HepG2 (cell line): ENCODE measurements around the gene DOC2A. TPM values are rescaled to one million over a fixed set of nuclear protein-coding genes. Genes with fewer than 3 reads are reported as not detected.

Experiments used
- ASH2L ChIP-seq: fragments of 300-600, 200-600 bp; sonication (generic); IDR thresholded peaks from 2 replicates; pipeline ENCODE4 v1.7.0; 2017; ENCODE audit warnings: low read depth, mild to moderate bottlenecking, moderate library complexity, mixed read lengths, low read length; ENCODE audit not compliant: insufficient read length
- GATAD2A ChIP-seq: IDR thresholded peaks from 2 replicates; pipeline ENCODE4 v1.6.1; 2016
- HNRNPL ChIP-seq: fragments of 200-400 bp; formaldehyde crosslinking; IDR thresholded peaks from 2 replicates; pipeline ENCODE4 v1.6.1; 2017; ENCODE audit warnings: mild to moderate bottlenecking, low read depth, low read length
- NFIB ChIP-seq: sonication (generic); formaldehyde crosslinking; IDR thresholded peaks from 2 replicates; pipeline ENCODE4 v1.9.0; 2021; ENCODE audit warnings: missing genetic modification reagents, mild to moderate bottlenecking, borderline replicate concordance
- SMAD1 ChIP-seq: sonication (generic); formaldehyde crosslinking; IDR thresholded peaks from 2 replicates; pipeline ENCODE4 v1.4.0; 2020; ENCODE audit warnings: missing genetic modification reagents, low read depth, mild to moderate bottlenecking, borderline replicate concordance
- SNAI1 ChIP-seq: sonication (generic); formaldehyde crosslinking; IDR thresholded peaks from 2 replicates; pipeline ENCODE4 v1.5.0; 2020; ENCODE audit warnings: mild to moderate bottlenecking, missing genetic modification reagents, borderline replicate concordance
- TAF15 ChIP-seq: fragments of 200-400 bp; formaldehyde crosslinking; IDR thresholded peaks from one replicate; pipeline ENCODE4 v1.6.1; 2018; ENCODE audit warnings: mild to moderate bottlenecking, low read depth, low read length; ENCODE audit not compliant: poor library complexity, severe bottlenecking
- U2AF2 ChIP-seq: fragments of 200-400 bp; formaldehyde crosslinking; IDR thresholded peaks from 2 replicates; pipeline ENCODE4 v1.6.1; 2017; ENCODE audit warnings: low read depth, mild to moderate bottlenecking, low read length
- ZBTB26 ChIP-seq: IDR thresholded peaks from 2 replicates; pipeline ENCODE4 v1.6.1; 2016; ENCODE audit warnings: missing compliant biosample characterization, missing genetic modification reagents, borderline replicate concordance
- ZBTB7A ChIP-seq: sonication (generic); formaldehyde crosslinking; IDR thresholded peaks from 2 replicates; pipeline ENCODE4 v1.8.0; 2022; ENCODE audit warnings: mild to moderate bottlenecking, missing genetic modification reagents
- ZNF557 ChIP-seq: sonication (generic); formaldehyde crosslinking; IDR thresholded peaks from 2 replicates; pipeline ENCODE4 v1.4.0; 2020; ENCODE audit warnings: missing genetic modification reagents
- ZNF646 ChIP-seq: sonication (generic); formaldehyde crosslinking; IDR thresholded peaks from 2 replicates; pipeline ENCODE4 v1.9.0; 2021; ENCODE audit warnings: mild to moderate bottlenecking, missing genetic modification reagents
- ZNF777 ChIP-seq: sonication (generic); formaldehyde crosslinking; IDR thresholded peaks from 2 replicates; pipeline ENCODE4 v1.4.0; 2020; ENCODE audit warnings: missing genetic modification reagents
- ZNF83 ChIP-seq: sonication (generic); formaldehyde crosslinking; IDR thresholded peaks from 2 replicates; pipeline ENCODE4 v1.4.0; 2020; ENCODE audit warnings: missing genetic modification reagents, mild to moderate bottlenecking, borderline replicate concordance
- ZSCAN31 ChIP-seq: sonication (generic); formaldehyde crosslinking; IDR thresholded peaks from 2 replicates; pipeline ENCODE4 v1.5.0; 2020; ENCODE audit warnings: low read depth, mild to moderate bottlenecking, missing genetic modification reagents
- polyA plus RNA-seq, 8 experiments: library from polyadenylated mRNA; depleted of rRNA in 3 of 8; stranded (reverse) in 7 of 8; unstranded in 1 of 8; fragments of >200 nt; fragmentation: Illumina TruSeq in 4 of 8; extraction: Trizol in 4 of 8; gene quantifications; 2 replicates each; pipeline versions ENCODE4 v1.2.1 to v1.2.3, GENCODE V29; 2011 to 2016; ENCODE audit warnings: low read depth in 4 of 8, missing spikeins in 1 of 8, mixed read lengths in 1 of 8; ENCODE audit not compliant: insufficient read depth in 1 of 8
- total RNA-seq, 5 experiments: library from RNA; depleted of rRNA; stranded (reverse); fragments of >200 nt; fragmentation: Illumina TruSeq; extraction: Trizol; gene quantifications; 2 replicates each; pipeline ENCODE4 v1.2.3, GENCODE V29; 2016; ENCODE audit warnings: low read depth in 1 of 5
- TF ChIP-seq, protein P1 (sequence below): sonication (generic); formaldehyde crosslinking; IDR thresholded peaks from 2 replicates; pipeline ENCODE4 v1.4.0; 2020; ENCODE audit warnings: missing genetic modification reagents, borderline replicate concordance

The DOC2A gene
- total and polyA plus RNA-seq, 2 of the 13 experiments (the other 11 are each of a cell fraction or from before 2014, with no cell fraction given), result 0.15 to 0.55 TPM

DNA sequence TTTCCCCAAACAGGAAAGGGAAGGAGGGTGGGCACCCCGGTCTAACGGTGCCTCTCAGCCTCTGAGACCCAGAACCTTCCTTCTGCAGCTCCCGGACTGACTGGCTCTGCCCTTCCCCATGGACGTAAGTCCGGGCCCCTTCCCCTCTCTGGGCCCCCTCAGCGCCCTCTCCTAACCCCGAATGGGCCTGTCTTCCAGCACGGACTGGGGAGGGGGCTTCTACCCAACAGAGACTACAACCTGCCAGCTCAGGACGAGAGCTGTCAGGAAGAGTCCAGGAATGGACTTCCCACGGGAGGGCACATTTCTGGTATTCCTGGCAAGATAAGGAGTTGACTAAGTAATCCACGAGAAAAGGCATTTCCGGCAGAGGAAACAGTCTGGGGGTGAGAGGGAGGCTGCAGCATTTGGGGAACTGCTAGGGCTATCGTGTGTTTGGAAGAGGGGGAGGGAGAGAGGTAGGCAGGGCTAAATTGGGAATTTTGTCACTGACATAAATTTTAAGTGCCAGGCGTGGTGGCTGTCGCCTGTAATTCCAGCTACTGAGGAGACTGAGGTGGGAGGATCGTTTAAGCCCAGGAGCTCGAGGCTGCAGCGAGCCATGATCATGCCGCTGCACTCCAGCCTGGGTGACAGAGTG lies 42.7 kb upstream of the DOC2A start (continued):
- TF ChIP-seq, protein P1, sequence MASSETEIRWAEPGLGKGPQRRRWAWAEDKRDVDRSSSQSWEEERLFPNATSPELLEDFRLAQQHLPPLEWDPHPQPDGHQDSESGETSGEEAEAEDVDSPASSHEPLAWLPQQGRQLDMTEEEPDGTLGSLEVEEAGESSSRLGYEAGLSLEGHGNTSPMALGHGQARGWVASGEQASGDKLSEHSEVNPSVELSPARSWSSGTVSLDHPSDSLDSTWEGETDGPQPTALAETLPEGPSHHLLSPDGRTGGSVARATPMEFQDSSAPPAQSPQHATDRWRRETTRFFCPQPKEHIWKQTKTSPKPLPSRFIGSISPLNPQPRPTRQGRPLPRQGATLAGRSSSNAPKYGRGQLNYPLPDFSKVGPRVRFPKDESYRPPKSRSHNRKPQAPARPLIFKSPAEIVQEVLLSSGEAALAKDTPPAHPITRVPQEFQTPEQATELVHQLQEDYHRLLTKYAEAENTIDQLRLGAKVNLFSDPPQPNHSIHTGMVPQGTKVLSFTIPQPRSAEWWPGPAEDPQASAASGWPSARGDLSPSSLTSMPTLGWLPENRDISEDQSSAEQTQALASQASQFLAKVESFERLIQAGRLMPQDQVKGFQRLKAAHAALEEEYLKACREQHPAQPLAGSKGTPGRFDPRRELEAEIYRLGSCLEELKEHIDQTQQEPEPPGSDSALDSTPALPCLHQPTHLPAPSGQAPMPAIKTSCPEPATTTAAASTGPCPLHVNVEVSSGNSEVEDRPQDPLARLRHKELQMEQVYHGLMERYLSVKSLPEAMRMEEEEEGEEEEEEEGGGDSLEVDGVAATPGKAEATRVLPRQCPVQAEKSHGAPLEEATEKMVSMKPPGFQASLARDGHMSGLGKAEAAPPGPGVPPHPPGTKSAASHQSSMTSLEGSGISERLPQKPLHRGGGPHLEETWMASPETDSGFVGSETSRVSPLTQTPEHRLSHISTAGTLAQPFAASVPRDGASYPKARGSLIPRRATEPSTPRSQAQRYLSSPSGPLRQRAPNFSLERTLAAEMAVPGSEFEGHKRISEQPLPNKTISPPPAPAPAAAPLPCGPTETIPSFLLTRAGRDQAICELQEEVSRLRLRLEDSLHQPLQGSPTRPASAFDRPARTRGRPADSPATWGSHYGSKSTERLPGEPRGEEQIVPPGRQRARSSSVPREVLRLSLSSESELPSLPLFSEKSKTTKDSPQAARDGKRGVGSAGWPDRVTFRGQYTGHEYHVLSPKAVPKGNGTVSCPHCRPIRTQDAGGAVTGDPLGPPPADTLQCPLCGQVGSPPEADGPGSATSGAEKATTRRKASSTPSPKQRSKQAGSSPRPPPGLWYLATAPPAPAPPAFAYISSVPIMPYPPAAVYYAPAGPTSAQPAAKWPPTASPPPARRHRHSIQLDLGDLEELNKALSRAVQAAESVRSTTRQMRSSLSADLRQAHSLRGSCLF (CRISPR knock-in tag), result no peak
- no peak for TF ChIP-seq TAF15
- TF ChIP-seq ZBTB7A (CRISPR knock-in tag), result no peak
- TF ChIP-seq SNAI1 (CRISPR knock-in tag), result 0 out of 2 replicates have a peak, but pooled peaks have one; percentile 59
- no peak for TF ChIP-seq ZNF646 (CRISPR knock-in tag)
- TF ChIP-seq ZSCAN31 (CRISPR knock-in tag), result no peak
- TF ChIP-seq ASH2L, result no peak
- no peak for TF ChIP-seq GATAD2A
- TF ChIP-seq ZNF777, result no peak
- 0 out of 2 replicates have a peak, but pooled peaks have one; percentile 3 for TF ChIP-seq U2AF2
- no peak for TF ChIP-seq ZNF557
- TF ChIP-seq HNRNPL, result no peak
- no peak for TF ChIP-seq ZBTB26 (CRISPR knock-in tag)
- TF ChIP-seq NFIB (CRISPR knock-in tag), result no peak
- TF ChIP-seq ZNF83 (CRISPR knock-in tag), result no peak
- TF ChIP-seq SMAD1, result no peak
